OCI-LY7 (cell line): ENCODE results near the gene GUCA1C. TPM values are rescaled to one million over a fixed set of nuclear protein-coding genes. Genes with fewer than 3 reads are reported as not detected.

Experiments
- BruUV-seq: library from RNA; stranded (reverse); fragments of 400-500 nt; replicated peaks from 2 replicates; lab custom pipeline; 2021; lab: Mats Ljungman, UMichigan
- CTCF ChIA-PET: fragments of 300-600 bp; sonication (Branson Sonifier 250); formaldehyde crosslinking; loops from one replicate; lab custom pipeline; 2022; ENCODE audit warnings: antibody characterized with exemption; ENCODE audit not compliant: unreplicated experiment; lab: Charles Lee
- POLR2A ChIA-PET: fragments of 300-600 bp; sonication (Branson Sonifier 250); formaldehyde crosslinking; loops from one replicate; lab custom pipeline; 2022; ENCODE audit warnings: antibody characterized with exemption; lab: Charles Lee
- DNase-seq: peaks from one replicate; pipeline ENCODE4 v3.0.0-alpha.2; 2015; ENCODE audit warnings: low spot score
- H2AFZ ChIP-seq: fragments of 200-600 bp; sonication (generic), shearing (Covaris generic); 2 replicates; pipeline ENCODE4 v1.6.1; 2014; ENCODE audit warnings: mild to moderate bottlenecking, antibody characterized with exemption, low read length, moderate library complexity
- H3K27ac ChIP-seq: fragments of 200-600 bp; sonication (generic); 2 replicates; pipeline ENCODE4 v1.5.1; 2014; ENCODE audit warnings: mixed run types, low read depth, mild to moderate bottlenecking, moderate library complexity, low read length, inconsistent platforms; ENCODE audit not compliant: poor library complexity, severe bottlenecking
- H3K36me3 ChIP-seq: fragments of 200-600 bp; sonication (generic); 2 replicates; pipeline ENCODE4 v1.6.1; 2014; ENCODE audit warnings: mild to moderate bottlenecking, antibody characterized with exemption, low read length, moderate library complexity, mixed read lengths; ENCODE audit not compliant: insufficient read depth
- H3K4me1 ChIP-seq: fragments of 200-600 bp; sonication (generic); 2 replicates; pipeline ENCODE4 v1.5.1; 2014; ENCODE audit warnings: mild to moderate bottlenecking, low read length; ENCODE audit not compliant: insufficient read depth, poor library complexity, severe bottlenecking
- H3K4me2 ChIP-seq: fragments of 200-600 bp; sonication (generic); 2 replicates; pipeline ENCODE4 v1.6.1; 2014; ENCODE audit warnings: mild to moderate bottlenecking, low read length
- H3K4me3 ChIP-seq: fragments of 200-600 bp; sonication (generic); 2 replicates; pipeline ENCODE4 v1.5.1; 2014; ENCODE audit warnings: mild to moderate bottlenecking, low read depth, low read length; ENCODE audit not compliant: poor library complexity, severe bottlenecking
- H3K79me2 ChIP-seq: fragments of 200-600 bp; sonication (generic); 2 replicates; pipeline ENCODE4 v1.6.1; 2016; ENCODE audit warnings: low read depth, mild to moderate bottlenecking, low read length, moderate library complexity, mixed read lengths; ENCODE audit not compliant: insufficient read depth
- H3K9me2 ChIP-seq: fragments of 200-600 bp; sonication (generic); 2 replicates; pipeline ENCODE4 v1.6.1; 2016; ENCODE audit warnings: mild to moderate bottlenecking, low read length, mixed read lengths; ENCODE audit not compliant: insufficient read depth
- H3K9me3 ChIP-seq: fragments of 200-600 bp; sonication (generic); 2 replicates; pipeline ENCODE4 v1.6.1; 2014; ENCODE audit warnings: mild to moderate bottlenecking, mixed run types, low read length, mixed read lengths
- H4K20me1 ChIP-seq: fragments of 200-600 bp; sonication (generic); 2 replicates; pipeline ENCODE4 v1.6.1; 2014; ENCODE audit warnings: mild to moderate bottlenecking, antibody characterized with exemption, low read length, moderate library complexity, mixed read lengths; ENCODE audit not compliant: insufficient read depth
- EZH2phosphoT487 ChIP-seq: fragments of 200-600 bp; sonication (generic); IDR thresholded peaks from 2 replicates; pipeline ENCODE4 v1.6.1; 2018; ENCODE audit warnings: low read depth, borderline replicate concordance, mild to moderate bottlenecking, mixed run types, antibody characterized with exemption, low read length, moderate library complexity, mixed read lengths
- intact Hi-C: fragments of 100-400 bp; cut with micrococcal nuclease; formaldehyde crosslinking; loops from one replicate; pipeline ENCODE4 v1.10.0; 2022; ENCODE audit not compliant: unreplicated experiment
- total RNA-seq, 2 experiments: library from RNA; depleted of rRNA in 1 of 2; stranded (reverse); fragments of >200 nt in 1 of 2; shearing (Covaris generic) in 1 of 2; gene quantifications; 2 replicates each; pipeline ENCODE4 v1.2.3, GENCODE V29; 2014 to 2022
- TF ChIP-seq, protein P1 (sequence below): fragments of 200-600 bp; sonication (generic); conservative IDR thresholded peaks from 2 replicates; pipeline ENCODE4 v1.5.1; 2014; ENCODE audit warnings: mild to moderate bottlenecking, antibody characterized with exemption, low read length, moderate library complexity, mixed read lengths

GUCA1C gene
- total RNA-seq, 2 experiments from 2014 or later, result not detected

DNA sequence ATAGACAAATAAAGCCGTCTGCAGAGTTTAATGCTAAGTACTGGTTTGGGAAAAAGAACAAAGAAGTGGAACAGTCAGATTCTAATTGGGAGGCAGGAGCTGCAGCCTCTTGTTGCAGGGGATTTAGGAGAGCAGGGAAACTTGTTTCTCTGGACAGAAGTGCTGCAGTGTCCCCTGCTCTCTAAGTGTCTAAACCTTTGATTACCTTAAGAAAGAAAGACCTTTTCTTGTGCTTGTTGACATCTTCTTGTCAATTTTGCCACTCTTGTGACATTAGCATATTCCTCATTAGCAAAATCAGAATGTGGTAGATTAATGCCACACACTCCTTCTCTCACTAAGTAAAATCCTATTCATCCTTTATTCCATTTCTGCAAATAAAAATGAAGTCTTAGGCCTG lies 92.3 kb downstream of the GUCA1C start:
- no peaks in the 10 kb centered on the region for H3K36me3 ChIP-seq
- H3K79me2 ChIP-seq, result no peaks in the 10 kb centered on the region
- H3K4me3 ChIP-seq, result no peak overlapping the region
- intact Hi-C loops, result no loop called here
- no peaks in the 10 kb centered on the region for H3K9me3 ChIP-seq
- H4K20me1 ChIP-seq, result no peaks in the 10 kb centered on the region
- H2AFZ ChIP-seq, result no peak overlapping the region
- no peak overlapping the region for H3K4me2 ChIP-seq
- no peaks in the 10 kb centered on the region for H3K9me2 ChIP-seq
- CTCF ChIA-PET, result no interaction called here
- BruUV-seq, result no TSS peak
- no peaks in the 10 kb centered on the region for H3K4me1 ChIP-seq
- POLR2A ChIA-PET, result no interaction called here
- H3K27ac ChIP-seq, result no peak overlapping the region
- TF ChIP-seq, protein P1, sequence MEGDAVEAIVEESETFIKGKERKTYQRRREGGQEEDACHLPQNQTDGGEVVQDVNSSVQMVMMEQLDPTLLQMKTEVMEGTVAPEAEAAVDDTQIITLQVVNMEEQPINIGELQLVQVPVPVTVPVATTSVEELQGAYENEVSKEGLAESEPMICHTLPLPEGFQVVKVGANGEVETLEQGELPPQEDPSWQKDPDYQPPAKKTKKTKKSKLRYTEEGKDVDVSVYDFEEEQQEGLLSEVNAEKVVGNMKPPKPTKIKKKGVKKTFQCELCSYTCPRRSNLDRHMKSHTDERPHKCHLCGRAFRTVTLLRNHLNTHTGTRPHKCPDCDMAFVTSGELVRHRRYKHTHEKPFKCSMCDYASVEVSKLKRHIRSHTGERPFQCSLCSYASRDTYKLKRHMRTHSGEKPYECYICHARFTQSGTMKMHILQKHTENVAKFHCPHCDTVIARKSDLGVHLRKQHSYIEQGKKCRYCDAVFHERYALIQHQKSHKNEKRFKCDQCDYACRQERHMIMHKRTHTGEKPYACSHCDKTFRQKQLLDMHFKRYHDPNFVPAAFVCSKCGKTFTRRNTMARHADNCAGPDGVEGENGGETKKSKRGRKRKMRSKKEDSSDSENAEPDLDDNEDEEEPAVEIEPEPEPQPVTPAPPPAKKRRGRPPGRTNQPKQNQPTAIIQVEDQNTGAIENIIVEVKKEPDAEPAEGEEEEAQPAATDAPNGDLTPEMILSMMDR, result no peak
- TF ChIP-seq EZH2phosphoT487, result no peak
- no peak for DNase-seq

Other genes starting within 250 kb of the GUCA1C start
- not detected in 2 replicates for gene RETNLB, start 196.5 kb downstream of the GUCA1C start, total RNA-seq (2014; rRNA removed; shearing (Covaris generic))
- not detected in 2 replicates for gene RETNLB, start 196.5 kb downstream of the GUCA1C start, total RNA-seq (2022)
- not detected in 2 replicates for gene TRAT1, start 131.1 kb downstream of the GUCA1C start, total RNA-seq (2014; rRNA removed; shearing (Covaris generic))
- not detected in 2 replicates for gene TRAT1, start 131.1 kb downstream of the GUCA1C start, total RNA-seq (2022)
- not detected in 2 replicates for gene MORC1, start 164.3 kb upstream of the GUCA1C start, total RNA-seq (2014; rRNA removed; shearing (Covaris generic))
- gene MORC1, start 164.3 kb upstream of the GUCA1C start, total RNA-seq (2022), result not detected in 2 replicates
- not detected in 2 replicates for gene C3orf85, start 182.8 kb upstream of the GUCA1C start, total RNA-seq (2014; rRNA removed; shearing (Covaris generic))
- gene C3orf85, start 182.8 kb upstream of the GUCA1C start, total RNA-seq (2022), result not detected in 2 replicates